NT2/D1 (cell line): ENCODE results near the gene SLC47A2.

Source experiments
- DNase-seq: peaks from one replicate; pipeline ENCODE4 v3.0.0-alpha.2; 2011; ENCODE audit warnings: low read depth, low spot score
- H3K27me3 ChIP-seq: 2 replicates; pipeline ENCODE4 v1.6.0; 2011; ENCODE audit warnings: mild to moderate bottlenecking; ENCODE audit not compliant: insufficient read length, insufficient read depth
- H3K36me3 ChIP-seq: 2 replicates; pipeline ENCODE4 v1.6.1; 2011; ENCODE audit warnings: mild to moderate bottlenecking, low read length, mixed read lengths; ENCODE audit not compliant: insufficient read depth, insufficient read length
- H3K4me1 ChIP-seq: 2 replicates; pipeline ENCODE4 v1.5.1; 2011; ENCODE audit not compliant: insufficient read depth, insufficient read length
- H3K4me3 ChIP-seq: 2 replicates; pipeline ENCODE4 v1.5.1; 2011; ENCODE audit warnings: low read depth; ENCODE audit not compliant: insufficient read length
- H3K9ac ChIP-seq: 2 replicates; pipeline ENCODE4 v1.6.0; 2011; ENCODE audit warnings: low read depth; ENCODE audit not compliant: insufficient read length
- H3K9me3 ChIP-seq: 2 replicates; pipeline ENCODE4 v1.5.1; 2011; ENCODE audit warnings: mild to moderate bottlenecking, low read length; ENCODE audit not compliant: insufficient read depth
- SUZ12 ChIP-seq: IDR thresholded peaks from 2 replicates; pipeline ENCODE4 v1.6.1; 2011; ENCODE audit not compliant: insufficient read length, insufficient read depth; ENCODE audit errors: extremely low read depth
- YY1 ChIP-seq: IDR thresholded peaks from 2 replicates; pipeline ENCODE4 v1.6.1; 2011; ENCODE audit not compliant: insufficient read length, insufficient read depth
- ZNF274 ChIP-seq: IDR thresholded peaks from 2 replicates; pipeline ENCODE4 v1.6.1; 2011; ENCODE audit warnings: mild to moderate bottlenecking, low read depth, low read length

The SLC47A2 gene

DNA sequence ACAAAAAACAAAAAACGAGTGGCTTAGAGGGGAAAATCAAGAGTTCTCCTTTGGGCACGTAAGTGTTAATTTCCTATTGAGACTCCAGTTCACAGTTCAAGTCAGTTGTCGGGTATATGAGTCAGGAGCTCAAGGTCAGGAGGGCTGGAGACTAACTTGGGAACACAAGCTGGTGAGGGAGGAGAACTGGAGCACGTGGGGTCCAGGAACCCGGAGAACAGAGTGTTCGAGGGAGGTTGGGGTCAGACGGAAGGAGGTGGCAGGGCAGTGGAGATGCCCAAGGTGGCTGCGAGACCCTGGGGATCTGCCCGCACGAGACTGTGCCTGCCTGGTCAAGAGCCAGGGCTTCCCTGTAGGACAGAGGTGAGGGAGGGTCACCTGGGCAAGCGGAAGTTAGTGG is 19.7 kb upstream of the SLC47A2 start:
- TF ChIP-seq ZNF274: no peak
- TF ChIP-seq SUZ12: no peak
- no peak for TF ChIP-seq YY1
- no peaks in the 10 kb centered on the region for H3K9me3 ChIP-seq
- no peaks in the 10 kb centered on the region for H3K27me3 ChIP-seq
- H3K4me1 ChIP-seq: no peaks in the 10 kb centered on the region
- DNase-seq: no peak
- H3K36me3 ChIP-seq: no peaks in the 10 kb centered on the region
- no peak overlapping the region for H3K4me3 ChIP-seq
- H3K9ac ChIP-seq: no peak overlapping the region

DNA sequence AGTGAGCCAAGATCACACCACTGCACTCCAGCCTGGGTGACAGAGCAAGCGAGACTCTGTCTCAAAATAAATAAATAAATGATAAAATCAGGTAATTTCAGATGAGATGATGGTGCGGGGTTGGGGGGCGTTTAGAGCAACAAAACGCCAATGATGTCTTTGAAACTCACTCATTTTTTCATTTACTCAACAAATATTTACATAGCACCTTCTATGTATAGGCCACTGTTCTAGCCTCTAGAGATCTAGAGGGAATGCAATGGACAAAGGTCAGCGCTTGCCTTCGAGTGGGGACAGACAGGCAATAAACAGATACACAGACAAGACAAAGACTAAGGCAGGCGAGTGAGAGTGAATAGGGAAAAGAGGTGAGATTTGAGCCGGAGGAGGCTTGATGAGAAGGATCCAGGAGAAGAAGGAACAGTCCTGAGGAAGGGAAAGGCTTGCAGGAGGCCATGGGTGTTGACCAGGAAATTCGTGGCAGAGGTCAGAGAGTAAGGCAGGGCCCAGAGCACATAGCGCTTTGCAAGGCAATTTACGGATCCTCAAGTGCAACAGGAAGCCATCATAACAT is 17.7 kb upstream of the SLC47A2 start:
- Histone ChIP-seq H3K4me1 (no peaks in the 10 kb centered on the region), H3K4me3 (no peak overlapping the region), H3K36me3 (no peaks in the 10 kb centered on the region), H3K27me3 (no peaks in the 10 kb centered on the region), H3K9me3 (no peaks in the 10 kb centered on the region), H3K9ac (no peak overlapping the region)
- DNase-seq: no peak
- no peak for TF ChIP-seq YY1
- no peak for TF ChIP-seq ZNF274

- Histone ChIP-seq H3K36me3 (no peaks in the 10 kb centered on the region), H3K9me3 (no peaks in the 10 kb centered on the region), H3K4me1 (no peaks in the 10 kb centered on the region), H3K9ac (no peak overlapping the region), H3K4me3 (no peak overlapping the region), H3K27me3 (no peaks in the 10 kb centered on the region)
- TF ChIP-seq SUZ12: no peak
- no peak for TF ChIP-seq ZNF274
- TF ChIP-seq YY1: no peak
- DNase-seq: no peak
These were observed 15.2 kb upstream of the SLC47A2 start for GRCh38 chr17:19731626-19732025.

DNA sequence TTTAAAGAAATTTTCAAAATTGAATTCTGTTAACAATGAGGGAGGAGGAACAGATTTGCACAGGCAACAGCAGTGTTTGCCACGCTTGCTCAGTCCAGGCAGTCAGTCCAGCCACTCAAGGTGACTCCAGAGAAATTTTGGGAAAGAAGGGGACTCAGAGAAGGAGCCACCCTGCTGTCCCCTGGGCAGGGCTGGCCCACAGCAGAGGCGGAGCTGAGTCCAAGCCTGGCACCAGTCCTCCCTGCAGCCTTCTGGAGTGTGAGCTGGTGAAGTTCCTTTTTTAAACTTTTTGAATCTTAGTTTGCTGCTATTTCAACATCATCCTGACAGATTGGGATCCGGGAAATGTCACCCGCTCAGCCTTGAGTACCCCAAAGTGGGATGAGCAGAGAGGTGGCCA is 14.5 kb upstream of the SLC47A2 start:
- DNase-seq: no peak
- H3K27me3 ChIP-seq: no peaks in the 10 kb centered on the region
- no peaks in the 10 kb centered on the region for H3K36me3 ChIP-seq
- H3K4me1 ChIP-seq: no peaks in the 10 kb centered on the region
- H3K9ac ChIP-seq: no peak overlapping the region
- no peaks in the 10 kb centered on the region for H3K9me3 ChIP-seq
- TF ChIP-seq YY1 (no peak), ZNF274 (no peak), SUZ12 (no peak)
- no peak overlapping the region for H3K4me3 ChIP-seq

DNA sequence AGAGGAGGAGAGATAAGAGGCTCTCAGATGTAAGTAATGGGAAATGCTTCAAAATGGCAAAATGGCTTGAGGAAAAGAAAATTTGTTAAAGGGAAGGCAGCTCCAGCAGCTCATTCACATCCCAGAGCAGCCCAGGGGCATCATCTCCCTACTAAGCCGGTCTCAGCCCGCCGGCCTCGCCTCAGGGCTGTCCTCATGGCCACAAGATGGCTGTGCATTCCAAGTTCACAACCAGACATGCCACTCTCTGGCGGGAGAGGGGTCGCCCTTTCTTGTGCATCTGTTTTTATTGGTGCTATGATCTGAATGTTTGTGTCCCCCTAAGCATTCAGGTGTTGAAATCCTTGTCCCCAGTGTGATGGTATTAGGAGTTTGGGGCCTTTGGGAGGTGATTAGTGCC is 13.5 kb upstream of the SLC47A2 start:
- Histone ChIP-seq H3K4me1 (no peaks in the 10 kb centered on the region), H3K36me3 (no peaks in the 10 kb centered on the region), H3K4me3 (no peak overlapping the region), H3K9me3 (no peaks in the 10 kb centered on the region), H3K9ac (no peak overlapping the region), H3K27me3 (no peaks in the 10 kb centered on the region)
- TF ChIP-seq ZNF274 (no peak), YY1 (no peak), SUZ12 (no peak)
- DNase-seq: no peak

DNA sequence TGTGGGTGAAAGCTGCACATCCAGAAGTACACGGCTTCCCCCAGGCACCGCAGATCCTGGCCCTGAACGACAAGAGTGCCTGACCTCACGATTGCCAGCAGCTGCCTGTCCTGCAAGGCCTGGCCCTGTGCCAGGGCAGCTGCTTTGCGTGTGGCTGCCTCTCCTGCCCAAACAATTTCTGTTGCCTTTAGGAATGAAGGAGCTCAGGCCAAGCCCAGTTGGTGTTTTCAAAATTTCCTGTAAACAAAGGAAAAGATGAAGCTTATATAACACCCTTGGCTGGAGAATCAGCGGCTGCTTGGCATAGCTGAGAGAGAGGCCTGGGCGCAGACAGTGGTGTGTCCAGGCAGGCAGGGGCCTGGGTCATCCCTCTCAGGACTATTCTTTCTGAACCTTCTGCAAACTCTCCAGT is 11.7 kb upstream of the SLC47A2 start:
- no peak overlapping the region for H3K4me3 ChIP-seq
- no peaks in the 10 kb centered on the region for H3K9me3 ChIP-seq
- no peaks in the 10 kb centered on the region for H3K27me3 ChIP-seq
- H3K4me1 ChIP-seq: no peaks in the 10 kb centered on the region
- no peak for DNase-seq
- no peak overlapping the region for H3K9ac ChIP-seq
- no peaks in the 10 kb centered on the region for H3K36me3 ChIP-seq
- TF ChIP-seq SUZ12 (no peak), YY1 (no peak)

DNA sequence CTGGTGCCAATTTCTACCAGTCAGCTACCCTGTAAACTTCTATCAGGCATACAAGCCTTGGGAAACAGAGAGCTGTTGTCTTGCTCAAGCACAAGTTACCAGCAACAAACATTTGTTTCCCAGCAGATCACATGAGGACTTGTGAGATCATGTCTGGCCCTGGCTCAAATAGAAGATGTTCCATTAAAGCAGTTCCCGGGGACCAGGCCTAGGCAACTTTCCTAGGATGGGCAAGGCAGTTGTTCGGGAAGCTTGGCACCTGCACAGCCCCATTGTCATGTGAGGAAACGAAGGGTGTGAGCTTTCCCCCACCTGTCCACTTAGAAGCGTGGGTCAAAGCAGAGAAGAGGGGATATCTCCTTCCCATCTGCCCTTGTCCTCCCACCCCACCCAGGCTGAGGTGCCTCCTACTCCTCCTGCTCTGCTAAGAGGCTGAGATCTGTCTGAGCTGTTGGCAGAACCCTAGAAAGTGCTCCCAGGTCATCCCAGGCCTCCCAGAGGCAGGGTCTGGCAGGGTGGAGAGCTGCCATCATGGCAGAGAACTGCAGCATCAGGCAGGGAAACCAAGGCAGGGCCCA is 11.2 kb upstream of the SLC47A2 start:
- Histone ChIP-seq H3K4me1 (no peaks in the 10 kb centered on the region), H3K36me3 (no peaks in the 10 kb centered on the region), H3K4me3 (no peak overlapping the region), H3K27me3 (no peaks in the 10 kb centered on the region), H3K9me3 (no peaks in the 10 kb centered on the region), H3K9ac (no peak overlapping the region)
- no peak for TF ChIP-seq YY1
- no peak for TF ChIP-seq SUZ12
- TF ChIP-seq ZNF274: no peak
- DNase-seq: no peak
